Measurements from ENCODE around the gene LGALS9B. TPM values are rescaled to one million over a fixed set of nuclear protein-coding genes. Genes with fewer than 3 reads are reported as not detected.
"Not testable (repeated sequence)": the region's sequence is repeated elsewhere in the genome, so short reads cannot be mapped to it uniquely, and the experiment has no call there.

LGALS9B gene
- total RNA-seq, 4 donors from 2014 or later = 0.13 TPM; not detected in 3

- intact Hi-C loops (cut with DNase I; ENCODE audit: low total_unique reads); DNase-seq (ENCODE audit: low spot score in 2 of 2); H3K4me3 ChIP-seq (ENCODE audit: low read depth, poor library complexity, severe bottlenecking): not testable (repeated sequence)
- 73 to 75% methylated on average over 6 of the region's 8 CpGs for WGBS, 2 donors
These were observed 12.7 kb upstream of the LGALS9B start for GRCh38 chr17:20479889-20480591.

DNA sequence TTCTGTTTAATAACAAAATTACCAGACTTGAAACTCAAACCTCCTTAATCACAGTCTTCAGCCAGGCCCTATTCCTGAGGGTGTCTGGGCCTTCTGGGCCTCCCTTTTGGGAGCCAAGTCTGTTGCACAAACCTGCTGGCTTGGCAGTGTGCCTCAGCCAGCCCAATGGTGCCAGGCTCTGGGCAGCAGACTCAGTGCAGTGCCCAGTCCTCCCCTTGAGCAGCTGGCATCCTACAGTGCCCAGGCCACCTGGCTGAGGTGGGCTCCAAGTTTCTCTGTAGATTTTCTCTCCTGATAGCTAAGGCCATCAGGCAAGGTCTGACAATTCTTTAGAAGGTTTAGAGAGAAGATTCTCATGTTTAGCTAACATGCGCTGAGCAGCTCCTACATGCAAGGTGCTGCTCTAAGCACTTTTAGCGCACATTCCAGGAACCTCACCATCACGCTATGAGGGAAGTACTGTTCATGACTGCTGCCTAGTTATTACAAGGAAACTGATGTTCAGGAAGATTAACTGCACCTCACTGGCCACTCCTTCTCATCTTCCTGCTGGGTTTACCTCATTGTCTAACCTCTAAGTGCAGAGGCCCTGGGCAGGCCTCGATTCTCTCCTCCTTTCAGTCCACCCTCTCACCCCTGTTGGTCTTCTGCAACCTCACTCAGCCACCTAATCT lies 10.2 kb upstream of the LGALS9B start:
- 57 to 63% methylated on average over 1 to 3 of the region's 4 CpGs for WGBS, 2 donors
- DNase-seq (ENCODE audit: low spot score in 2 of 2); H3K4me3 ChIP-seq (ENCODE audit: low read depth, poor library complexity, severe bottlenecking); intact Hi-C loops (cut with DNase I; ENCODE audit: low total_unique reads): not testable (repeated sequence)

- WGBS, 2 donors = 58 to 59% methylated on average over 7 of the region's 8 CpGs
- H3K4me3 ChIP-seq (ENCODE audit: low read depth, poor library complexity, severe bottlenecking); intact Hi-C loops (cut with DNase I; ENCODE audit: low total_unique reads): not testable (repeated sequence)
- peak in 1 of 2 donors; percentile 16 for DNase-seq (ENCODE audit: low spot score in 2 of 2)
These were observed 7.9 kb upstream of the LGALS9B start for GRCh38 chr17:20475137-20475831.

- H3K4me3 ChIP-seq (ENCODE audit: low read depth, poor library complexity, severe bottlenecking); intact Hi-C loops (cut with DNase I; ENCODE audit: low total_unique reads); DNase-seq (ENCODE audit: low spot score in 2 of 2): not testable (repeated sequence)
These were observed 6.7 kb upstream of the LGALS9B start for GRCh38 chr17:20474081-20474480.

DNA sequence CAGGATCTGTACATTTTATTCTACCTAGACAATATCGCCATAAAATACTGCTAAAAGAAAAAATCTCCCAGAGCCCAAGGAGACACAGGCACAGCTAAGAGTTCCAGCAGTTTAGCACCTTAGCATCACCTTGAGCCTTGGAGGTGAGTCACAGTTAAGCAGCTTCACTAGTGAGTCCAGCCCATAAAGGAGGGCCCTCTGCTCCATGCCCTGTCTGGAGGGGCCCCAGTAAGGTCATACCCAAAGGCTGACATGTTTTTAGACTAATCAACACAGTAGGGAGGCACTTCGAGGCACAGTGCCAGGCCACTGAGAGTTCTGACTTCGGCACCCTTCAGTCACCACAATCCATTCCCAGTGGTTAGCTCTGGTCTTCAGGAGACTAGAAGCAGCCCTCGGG lies 2.6 kb upstream of the LGALS9B start:
- H3K4me3 ChIP-seq (ENCODE audit: low read depth, poor library complexity, severe bottlenecking); intact Hi-C loops (cut with DNase I; ENCODE audit: low total_unique reads); DNase-seq (ENCODE audit: low spot score in 2 of 2): not testable (repeated sequence)
- 89 to 93% methylated on average over 2 of the region's 4 CpGs for WGBS, 2 donors

DNA sequence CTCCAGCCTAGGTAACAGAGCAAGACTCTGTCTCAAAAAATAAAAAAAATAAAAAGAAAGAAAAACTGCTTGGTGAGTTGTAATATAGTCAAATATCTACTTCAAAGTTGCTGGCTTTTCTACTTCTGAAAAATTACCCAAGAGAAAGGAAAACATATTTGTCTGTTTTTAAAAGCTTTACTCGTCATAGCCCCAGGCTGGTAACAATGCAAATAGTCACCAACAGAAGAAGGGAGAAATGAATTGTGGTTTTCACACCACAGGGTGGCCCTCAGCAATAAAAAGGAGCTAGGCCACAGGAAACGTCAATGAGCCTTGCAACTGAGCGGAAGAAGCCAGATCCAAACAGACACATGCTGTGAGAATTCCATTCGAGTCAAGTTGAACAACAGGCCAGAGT lies 1.8 kb upstream of the LGALS9B start:
- WGBS, 2 donors = 48% methylated on average over 3 of the region's 4 CpGs; no CpG with 5 or more reads in 1 of the 2 donors
- intact Hi-C loops (cut with DNase I; ENCODE audit: low total_unique reads); H3K4me3 ChIP-seq (ENCODE audit: low read depth, poor library complexity, severe bottlenecking): not testable (repeated sequence)

DNA sequence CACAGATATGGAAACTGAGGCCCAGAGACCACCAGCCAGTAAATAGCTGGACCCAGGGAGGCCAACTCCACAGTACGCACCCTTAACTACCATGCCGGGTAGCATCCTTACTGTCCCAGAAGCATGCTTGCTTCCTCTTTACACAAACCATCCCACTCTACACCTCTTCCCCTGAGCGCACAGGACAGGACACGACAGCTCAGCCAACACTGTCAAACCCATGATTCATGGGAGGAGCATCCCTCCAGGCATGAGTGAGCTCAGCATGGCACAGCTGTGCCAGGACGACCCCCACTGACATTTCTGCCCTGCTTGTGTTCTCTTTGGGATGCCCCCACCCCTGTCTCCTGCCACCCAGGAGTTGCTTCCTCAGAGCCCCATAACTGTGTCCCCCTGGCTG lies 340 bp downstream of the LGALS9B start:
- 29 to 47% methylated on average over 3 of the region's 5 CpGs for WGBS, 2 donors
- H3K4me3 ChIP-seq (ENCODE audit: low read depth, poor library complexity, severe bottlenecking); intact Hi-C loops (cut with DNase I; ENCODE audit: low total_unique reads); DNase-seq (ENCODE audit: low spot score in 2 of 2): not testable (repeated sequence)

More for the DNA sequence above, 1.8 kb upstream of the LGALS9B start:
- DNase-seq (ENCODE audit: low spot score in 2 of 2) = not testable (repeated sequence)

- DNase-seq (ENCODE audit: low spot score in 2 of 2); intact Hi-C loops (cut with DNase I; ENCODE audit: low total_unique reads); H3K4me3 ChIP-seq (ENCODE audit: low read depth, poor library complexity, severe bottlenecking): not testable (repeated sequence)
- WGBS, 2 donors = 80 to 88% methylated on average over 1 to 2 of the region's 5 CpGs
These were observed 786 bp downstream of the LGALS9B start for GRCh38 chr17:20466553-20466952.

DNA sequence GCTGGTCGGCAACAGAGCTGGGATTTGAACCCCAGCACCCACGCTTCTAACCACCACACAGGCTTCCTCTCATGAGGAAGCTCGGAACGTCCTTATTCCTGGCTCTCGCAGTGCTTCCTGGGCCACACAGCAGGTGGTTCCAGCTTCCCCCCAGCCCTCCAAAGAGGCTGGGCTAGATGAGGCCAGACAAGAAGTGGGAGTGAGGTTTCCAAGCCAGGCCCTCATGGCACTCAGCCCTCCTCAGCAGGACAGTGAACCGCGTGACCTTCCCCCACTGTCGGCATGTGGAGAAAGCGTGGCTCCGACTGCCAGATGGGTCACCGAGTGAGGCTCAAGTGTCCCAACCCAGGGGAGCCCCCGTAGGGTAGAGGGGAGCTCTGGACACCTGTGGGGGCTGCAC lies 1.8 kb downstream of the LGALS9B start:
- WGBS, 2 donors = no CpG with 5 or more reads among the region's 12 CpGs
- H3K4me3 ChIP-seq (ENCODE audit: low read depth, poor library complexity, severe bottlenecking); intact Hi-C loops (cut with DNase I; ENCODE audit: low total_unique reads); DNase-seq (ENCODE audit: low spot score in 2 of 2): not testable (repeated sequence)

GRCh38 chr17:20464854-20465414 lies 2.4 kb downstream of the LGALS9B start:
- no CpG with 5 or more reads among the region's 9 CpGs for WGBS, 2 donors
- not testable (repeated sequence) for DNase-seq (ENCODE audit: low spot score in 2 of 2)

GRCh38 chr17:20462158-20462557 lies 5.2 kb downstream of the LGALS9B start:
- H3K4me3 ChIP-seq (ENCODE audit: low read depth, poor library complexity, severe bottlenecking); DNase-seq (ENCODE audit: low spot score in 2 of 2); intact Hi-C loops (cut with DNase I; ENCODE audit: low total_unique reads): not testable (repeated sequence)
- WGBS, 2 donors = no CpG with 5 or more reads among the region's 3 CpGs

More at GRCh38 chr17:20464854-20465414, 2.4 kb downstream of the LGALS9B start:
- H3K4me3 ChIP-seq (ENCODE audit: low read depth, poor library complexity, severe bottlenecking); intact Hi-C loops (cut with DNase I; ENCODE audit: low total_unique reads): not testable (repeated sequence)

- WGBS, 2 donors = 57 to 77% methylated on average over 2 to 7 of the region's 10 CpGs
- DNase-seq (ENCODE audit: low spot score in 2 of 2); intact Hi-C loops (cut with DNase I; ENCODE audit: low total_unique reads); H3K4me3 ChIP-seq (ENCODE audit: low read depth, poor library complexity, severe bottlenecking): not testable (repeated sequence)
These were observed 9.4 kb downstream of the LGALS9B start for GRCh38 chr17:20457848-20458381.

GRCh38 chr17:20455106-20455505 lies 12.2 kb downstream of the LGALS9B start:
- DNase-seq (ENCODE audit: low spot score in 2 of 2); H3K4me3 ChIP-seq (ENCODE audit: low read depth, poor library complexity, severe bottlenecking); intact Hi-C loops (cut with DNase I; ENCODE audit: low total_unique reads): not testable (repeated sequence)
- 96% methylated on average over 2 of the region's 10 CpGs; no CpG with 5 or more reads in 1 of the 2 donors for WGBS, 2 donors

GRCh38 chr17:20453820-20454434 lies 13.4 kb downstream of the LGALS9B start:
- intact Hi-C loops (cut with DNase I; ENCODE audit: low total_unique reads); H3K4me3 ChIP-seq (ENCODE audit: low read depth, poor library complexity, severe bottlenecking); DNase-seq (ENCODE audit: low spot score in 2 of 2): not testable (repeated sequence)
- WGBS, 2 donors = 88% methylated on average over 1 of the region's 11 CpGs; no CpG with 5 or more reads in 1 of the 2 donors

Measured in lower leg skin (tissue), 4 donors.